COLO668 (cell line): ENCODE results near the gene GATAD2A.
A peak's percentile ranks its signal among the peaks of the same experiment; 100 is the strongest.

ENCODE experiments used
- DNase-seq: peaks from one replicate; lab custom pipeline; 2025; ENCODE audit not compliant: unreplicated experiment; lab: John Stamatoyannopoulos, UW

The GATAD2A gene

GRCh38 chr19:19488875-19489690 is 83.6 kb downstream of the GATAD2A start:
- DNase-seq, result peak; percentile 25

- no peak for DNase-seq
Measured at GRCh38 chr19:19489804-19490204, 84.3 kb downstream of the GATAD2A start.

GRCh38 chr19:19490214-19490968 is 84.9 kb downstream of the GATAD2A start:
- peak; percentile 59 for DNase-seq

GRCh38 chr19:19491321-19492025 is 86.0 kb downstream of the GATAD2A start:
- DNase-seq, result no peak

GRCh38 chr19:19492026-19492610 is 86.6 kb downstream of the GATAD2A start:
- no peak for DNase-seq

- no peak for DNase-seq
Measured at GRCh38 chr19:19493841-19494546, 88.5 kb downstream of the GATAD2A start.

- no peak for DNase-seq
Measured at GRCh38 chr19:19495614-19496603, 90.4 kb downstream of the GATAD2A start.

GRCh38 chr19:19498255-19498991 is 92.9 kb downstream of the GATAD2A start:
- DNase-seq, result no peak

- no peak for DNase-seq
Measured at GRCh38 chr19:19499272-19499995, 94.0 kb downstream of the GATAD2A start.

GRCh38 chr19:19500975-19501644 is 95.6 kb downstream of the GATAD2A start:
- DNase-seq, result no peak

- DNase-seq, result no peak
Measured at GRCh38 chr19:19501798-19502197, 96.3 kb downstream of the GATAD2A start.

- DNase-seq, result no peak
Measured at GRCh38 chr19:19502281-19502680, 96.8 kb downstream of the GATAD2A start.

- DNase-seq, result no peak
Measured at GRCh38 chr19:19502808-19503602, 97.5 kb downstream of the GATAD2A start.

- DNase-seq, result no peak
Measured at GRCh38 chr19:19504754-19505668, 99.5 kb downstream of the GATAD2A start.

- no peak for DNase-seq
Measured at GRCh38 chr19:19505669-19506326, 100.3 kb downstream of the GATAD2A start.
